ENCODE measurements around the gene NOM1.

NOM1 gene

GRCh38 chr7:157017603-157018327 is 68.3 kb downstream of the NOM1 start:
- no peak for DNase-seq

GRCh38 chr7:157018328-157018996 is 69.0 kb downstream of the NOM1 start:
- DNase-seq = no peak

- DNase-seq = no peak
Measured at GRCh38 chr7:157018997-157019608, 69.6 kb downstream of the NOM1 start.

GRCh38 chr7:157019718-157020451 is 70.4 kb downstream of the NOM1 start:
- DNase-seq = no peak

GRCh38 chr7:157020514-157021070 is 71.1 kb downstream of the NOM1 start:
- no peak for DNase-seq

GRCh38 chr7:157021071-157021870 is 71.8 kb downstream of the NOM1 start:
- no peak for DNase-seq

- no peak for DNase-seq
Measured at GRCh38 chr7:157021871-157022680, 72.6 kb downstream of the NOM1 start.
